Neural cell (in vitro differentiated cells): ENCODE measurements around the gene NUP133. TPM values are rescaled to one million over a fixed set of nuclear protein-coding genes. Genes with fewer than 3 reads are reported as not detected.

Source experiments
- H2AFZ ChIP-seq: fragments of 200-600, 300-800 bp; sonication (generic), shearing (Covaris generic); 2 replicates; pipeline ENCODE4 v1.6.0; 2014; ENCODE audit warnings: low read depth, mild to moderate bottlenecking, antibody characterized with exemption, low read length, moderate library complexity
- H3F3A ChIP-seq: fragments of 200-600 bp; shearing (Covaris generic); 2 replicates; pipeline ENCODE4 v1.6.1; 2016; ENCODE audit warnings: mild to moderate bottlenecking, moderate library complexity, mixed read lengths, antibody characterized with exemption, low read length; ENCODE audit not compliant: insufficient read depth, poor library complexity, severe bottlenecking
- H3K27ac ChIP-seq: fragments of 200-600, 300-800 bp; sonication (generic), shearing (Covaris generic); 2 replicates; pipeline ENCODE4 v1.5.1; 2014; ENCODE audit warnings: mild to moderate bottlenecking, low read length, moderate library complexity
- H3K27me3 ChIP-seq: fragments of 300-800, 200-600 bp; sonication (generic), shearing (Covaris generic); 2 replicates; pipeline ENCODE4 v1.6.0; 2014; ENCODE audit warnings: mild to moderate bottlenecking, low read depth, low read length, moderate library complexity; ENCODE audit not compliant: insufficient read depth
- H3K36me3 ChIP-seq: fragments of 300-800, 200-600 bp; sonication (generic), shearing (Covaris generic); 2 replicates; pipeline ENCODE4 v1.5.1; 2014; ENCODE audit warnings: mild to moderate bottlenecking, antibody characterized with exemption, low read length, moderate library complexity; ENCODE audit not compliant: insufficient read depth
- H3K4me2 ChIP-seq: fragments of 300-800, 200-600 bp; sonication (generic), shearing (Covaris generic); 2 replicates; pipeline ENCODE4 v1.6.0; 2014; ENCODE audit warnings: mild to moderate bottlenecking, low read length
- H3K4me3 ChIP-seq: fragments of 300-800, 200-600 bp; sonication (generic), shearing (Covaris generic); 2 replicates; pipeline ENCODE4 v1.5.1; 2014; ENCODE audit warnings: mild to moderate bottlenecking, low read length, moderate library complexity
- H3K79me2 ChIP-seq: fragments of 200-600 bp; shearing (Covaris generic); replicated peaks from 2 replicates; pipeline ENCODE4 v1.6.0; 2014; ENCODE audit warnings: mild to moderate bottlenecking, low read length, moderate library complexity; ENCODE audit not compliant: insufficient read depth
- H3K9ac ChIP-seq: fragments of 300-800, 200-600 bp; sonication (generic), shearing (Covaris generic); 2 replicates; pipeline ENCODE4 v1.6.1; 2016; ENCODE audit warnings: mild to moderate bottlenecking, low read length, mixed read lengths
- H3K9me2 ChIP-seq: fragments of 200-600 bp; shearing (Covaris generic); 2 replicates; pipeline ENCODE4 v1.6.1; 2016; ENCODE audit warnings: mild to moderate bottlenecking, low read length, mixed read lengths; ENCODE audit not compliant: insufficient read depth
- H3K9me3 ChIP-seq: fragments of 200-600, 300-800 bp; sonication (generic), shearing (Covaris generic); 2 replicates; pipeline ENCODE4 v1.6.1; 2016; ENCODE audit warnings: mild to moderate bottlenecking, mixed run types, low read length, moderate library complexity, mixed read lengths
- H4K20me1 ChIP-seq: fragments of 200-600 bp; shearing (Covaris generic); 2 replicates; pipeline ENCODE4 v1.6.1; 2016; ENCODE audit warnings: mild to moderate bottlenecking, mixed run types; ENCODE audit not compliant: insufficient read depth
- CTCF ChIP-seq: fragments of 450-650 bp; IDR thresholded peaks from 2 replicates; pipeline ENCODE4 v1.5.1; 2014; ENCODE audit warnings: antibody characterized with exemption, mild to moderate bottlenecking, moderate library complexity; ENCODE audit not compliant: poor library complexity, severe bottlenecking
- EP300 ChIP-seq: fragments of 450-650 bp; conservative IDR thresholded peaks from 2 replicates; pipeline ENCODE4 v1.6.1; 2014; ENCODE audit warnings: antibody characterized with exemption, mild to moderate bottlenecking, moderate library complexity; ENCODE audit not compliant: poor library complexity, severe bottlenecking
- EZH2 ChIP-seq: fragments of 200-600, 300-800 bp; shearing (Covaris generic), sonication (generic); IDR thresholded peaks from 2 replicates; pipeline ENCODE4 v1.6.1; 2014; ENCODE audit warnings: antibody characterized with exemption, low read length, borderline replicate concordance, mild to moderate bottlenecking; ENCODE audit not compliant: insufficient read depth, poor library complexity, severe bottlenecking
- MXI1 ChIP-seq: fragments of 450-650 bp; conservative IDR thresholded peaks from 2 replicates; pipeline ENCODE4 v1.6.1; 2014; ENCODE audit warnings: antibody characterized with exemption, mild to moderate bottlenecking; ENCODE audit not compliant: poor library complexity, severe bottlenecking
- POLR2AphosphoS5 ChIP-seq: IDR thresholded peaks from 2 replicates; pipeline ENCODE4 v1.6.1; 2012
- RAD21 ChIP-seq: fragments of 450-650 bp; conservative IDR thresholded peaks from 2 replicates; pipeline ENCODE4 v1.6.1; 2014; ENCODE audit warnings: antibody characterized with exemption, mild to moderate bottlenecking, moderate library complexity
- REST ChIP-seq: IDR thresholded peaks from 2 replicates; pipeline ENCODE4 v1.6.1; 2012; ENCODE audit warnings: borderline replicate concordance
- SMC3 ChIP-seq: fragments of 450-650 bp; conservative IDR thresholded peaks from 2 replicates; pipeline ENCODE4 v1.6.1; 2014; ENCODE audit warnings: antibody characterized with exemption, mild to moderate bottlenecking, moderate library complexity; ENCODE audit not compliant: poor library complexity
- TAF1 ChIP-seq: IDR thresholded peaks from 2 replicates; pipeline ENCODE4 v1.6.1; 2012; ENCODE audit warnings: low read depth
- polyA plus RNA-seq: library from polyadenylated mRNA; depleted of rRNA; stranded (reverse); fragments of >200 nt; gene quantifications from 2 replicates; pipeline ENCODE4 v1.2.3, GENCODE V29; 2014

The NUP133 gene
- polyA plus RNA-seq, 1 donor from 2014 or later = 73.4 TPM

- TF ChIP-seq RAD21 = no peak
These were observed 739 bp upstream of the NUP133 start (continued) for GRCh38 chr1:229508823-229509337.

GRCh38 chr1:229507502-229507901 lies 639 bp downstream of the NUP133 start:
- no peaks in the 10 kb centered on the region for H3K9me2 ChIP-seq
- H3K4me3 ChIP-seq = peak overlapping the region; percentile 76
- H3F3A ChIP-seq = no peaks in the 10 kb centered on the region
- H3K27me3 ChIP-seq = no peaks in the 10 kb centered on the region
- TF ChIP-seq REST = no peak
- no peak for TF ChIP-seq SMC3
- TF ChIP-seq RAD21 = no peak
- TF ChIP-seq EP300 = no peak
- TF ChIP-seq EZH2 = no peak
- no peak for TF ChIP-seq CTCF
- no peak for TF ChIP-seq MXI1
- no peak for TF ChIP-seq TAF1
- TF ChIP-seq POLR2AphosphoS5 = no peak
- peak overlapping the region; percentile 25 for H2AFZ ChIP-seq
- H4K20me1 ChIP-seq = no peaks in the 10 kb centered on the region
- H3K79me2 ChIP-seq = peaks cover 16% of the 10 kb centered on the region
- no peaks in the 10 kb centered on the region for H3K36me3 ChIP-seq
- peak overlapping the region; percentile 95 for H3K27ac ChIP-seq
- H3K9me3 ChIP-seq = no peaks in the 10 kb centered on the region
- peak overlapping the region; percentile 79 for H3K9ac ChIP-seq
- peak overlapping the region; percentile 77 for H3K4me2 ChIP-seq

GRCh38 chr1:229506633-229507032 lies 1.5 kb downstream of the NUP133 start:
- peak overlapping the region; percentile 77 for H3K4me2 ChIP-seq

More at GRCh38 chr1:229506633-229507032, 1.5 kb downstream of the NUP133 start:
- H3K9ac ChIP-seq = peak overlapping the region; percentile 79
- H3K27ac ChIP-seq = no peak overlapping the region
- TF ChIP-seq REST (no peak), CTCF (no peak)
- no peaks in the 10 kb centered on the region for H3F3A ChIP-seq
- H3K36me3 ChIP-seq = no peaks in the 10 kb centered on the region
- no peaks in the 10 kb centered on the region for H3K9me2 ChIP-seq
- H2AFZ ChIP-seq = no peak overlapping the region
- no peaks in the 10 kb centered on the region for H3K9me3 ChIP-seq
- H3K4me3 ChIP-seq = peak overlapping the region; percentile 76
- peaks cover 16% of the 10 kb centered on the region for H3K79me2 ChIP-seq
- no peaks in the 10 kb centered on the region for H3K27me3 ChIP-seq
- H4K20me1 ChIP-seq = no peaks in the 10 kb centered on the region
